DOHH2 (cell line): ENCODE data around the gene GMDS.

Source experiments
- EZH2phosphoT487 ChIP-seq: fragments of 200-600 bp; sonication (generic); IDR thresholded peaks from 2 replicates; pipeline ENCODE4 v1.6.1; 2017; ENCODE audit warnings: borderline replicate concordance, mild to moderate bottlenecking, antibody characterized with exemption, low read length, moderate library complexity, mixed read lengths
- TF ChIP-seq, protein P1 (sequence below): fragments of 200-600 bp; sonication (generic); IDR thresholded peaks from one replicate; pipeline ENCODE4 v1.5.1; 2014; ENCODE audit warnings: antibody characterized with exemption, mild to moderate bottlenecking, low read depth, low read length; ENCODE audit not compliant: poor library complexity, severe bottlenecking

DNA sequence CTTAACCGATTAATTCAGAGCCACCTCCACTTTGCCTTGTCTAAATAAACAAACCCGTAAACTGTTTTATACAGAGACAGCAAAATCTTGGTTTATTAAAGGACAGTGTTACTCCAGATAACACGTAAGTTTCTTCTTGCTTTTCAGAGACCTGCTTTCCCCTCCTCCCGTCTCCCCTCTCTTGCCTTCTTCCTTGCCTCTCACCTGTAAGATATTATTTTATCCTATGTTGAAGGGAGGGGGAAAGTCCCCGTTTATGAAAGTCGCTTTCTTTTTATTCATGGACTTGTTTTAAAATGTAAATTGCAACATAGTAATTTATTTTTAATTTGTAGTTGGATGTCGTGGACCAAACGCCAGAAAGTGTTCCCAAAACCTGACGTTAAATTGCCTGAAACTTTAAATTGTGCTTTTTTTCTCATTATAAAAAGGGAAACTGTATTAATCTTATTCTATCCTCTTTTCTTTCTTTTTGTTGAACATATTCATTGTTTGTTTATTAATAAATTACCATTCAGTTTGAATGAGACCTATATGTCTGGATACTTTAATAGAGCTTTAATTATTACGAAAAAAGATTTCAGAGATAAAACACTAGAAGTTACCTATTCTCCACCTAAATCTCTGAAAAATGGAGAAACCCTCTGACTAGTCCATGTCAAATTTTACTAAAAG lies 633.0 kb downstream of the GMDS start:
- TF ChIP-seq, protein P1, sequence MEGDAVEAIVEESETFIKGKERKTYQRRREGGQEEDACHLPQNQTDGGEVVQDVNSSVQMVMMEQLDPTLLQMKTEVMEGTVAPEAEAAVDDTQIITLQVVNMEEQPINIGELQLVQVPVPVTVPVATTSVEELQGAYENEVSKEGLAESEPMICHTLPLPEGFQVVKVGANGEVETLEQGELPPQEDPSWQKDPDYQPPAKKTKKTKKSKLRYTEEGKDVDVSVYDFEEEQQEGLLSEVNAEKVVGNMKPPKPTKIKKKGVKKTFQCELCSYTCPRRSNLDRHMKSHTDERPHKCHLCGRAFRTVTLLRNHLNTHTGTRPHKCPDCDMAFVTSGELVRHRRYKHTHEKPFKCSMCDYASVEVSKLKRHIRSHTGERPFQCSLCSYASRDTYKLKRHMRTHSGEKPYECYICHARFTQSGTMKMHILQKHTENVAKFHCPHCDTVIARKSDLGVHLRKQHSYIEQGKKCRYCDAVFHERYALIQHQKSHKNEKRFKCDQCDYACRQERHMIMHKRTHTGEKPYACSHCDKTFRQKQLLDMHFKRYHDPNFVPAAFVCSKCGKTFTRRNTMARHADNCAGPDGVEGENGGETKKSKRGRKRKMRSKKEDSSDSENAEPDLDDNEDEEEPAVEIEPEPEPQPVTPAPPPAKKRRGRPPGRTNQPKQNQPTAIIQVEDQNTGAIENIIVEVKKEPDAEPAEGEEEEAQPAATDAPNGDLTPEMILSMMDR = no peak
- 0 out of 2 replicates have a peak, but pooled peaks have one; percentile 22 for TF ChIP-seq EZH2phosphoT487
